Measurements from ENCODE around the gene FTL.

DNA sequence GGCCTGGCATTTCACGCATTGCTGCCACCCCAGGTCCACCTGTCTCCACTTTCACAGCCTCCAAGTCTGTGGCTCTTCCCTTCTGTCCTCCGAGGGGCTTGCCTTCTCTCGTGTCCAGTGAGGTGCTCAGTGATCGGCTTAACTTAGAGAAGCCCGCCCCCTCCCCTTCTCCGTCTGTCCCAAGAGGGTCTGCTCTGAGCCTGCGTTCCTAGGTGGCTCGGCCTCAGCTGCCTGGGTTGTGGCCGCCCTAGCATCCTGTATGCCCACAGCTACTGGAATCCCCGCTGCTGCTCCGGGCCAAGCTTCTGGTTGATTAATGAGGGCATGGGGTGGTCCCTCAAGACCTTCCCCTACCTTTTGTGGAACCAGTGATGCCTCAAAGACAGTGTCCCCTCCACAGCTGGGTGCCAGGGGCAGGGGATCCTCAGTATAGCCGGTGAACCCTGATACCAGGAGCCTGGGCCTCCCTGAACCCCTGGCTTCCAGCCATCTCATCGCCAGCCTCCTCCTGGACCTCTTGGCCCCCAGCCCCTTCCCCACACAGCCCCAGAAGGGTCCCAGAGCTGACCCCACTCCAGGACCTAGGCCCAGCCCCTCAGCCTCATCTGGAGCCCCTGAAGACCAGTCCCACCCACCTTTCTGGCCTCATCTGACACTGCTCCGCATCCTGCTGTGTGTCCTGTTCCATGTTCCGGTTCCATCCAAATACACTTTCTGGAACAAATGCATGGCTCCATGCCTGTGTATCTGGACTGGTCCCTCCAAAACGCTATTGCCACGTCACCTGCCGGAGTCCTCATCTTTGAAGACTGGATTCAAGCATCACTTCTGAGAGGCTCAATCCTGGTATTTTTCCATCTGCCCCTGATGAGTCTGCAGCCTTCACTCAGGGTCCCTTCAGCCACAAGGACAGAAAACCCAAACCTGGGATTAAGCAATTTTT lies 42.3 kb upstream of the FTL start:
- TF ChIP-seq, protein P1, sequence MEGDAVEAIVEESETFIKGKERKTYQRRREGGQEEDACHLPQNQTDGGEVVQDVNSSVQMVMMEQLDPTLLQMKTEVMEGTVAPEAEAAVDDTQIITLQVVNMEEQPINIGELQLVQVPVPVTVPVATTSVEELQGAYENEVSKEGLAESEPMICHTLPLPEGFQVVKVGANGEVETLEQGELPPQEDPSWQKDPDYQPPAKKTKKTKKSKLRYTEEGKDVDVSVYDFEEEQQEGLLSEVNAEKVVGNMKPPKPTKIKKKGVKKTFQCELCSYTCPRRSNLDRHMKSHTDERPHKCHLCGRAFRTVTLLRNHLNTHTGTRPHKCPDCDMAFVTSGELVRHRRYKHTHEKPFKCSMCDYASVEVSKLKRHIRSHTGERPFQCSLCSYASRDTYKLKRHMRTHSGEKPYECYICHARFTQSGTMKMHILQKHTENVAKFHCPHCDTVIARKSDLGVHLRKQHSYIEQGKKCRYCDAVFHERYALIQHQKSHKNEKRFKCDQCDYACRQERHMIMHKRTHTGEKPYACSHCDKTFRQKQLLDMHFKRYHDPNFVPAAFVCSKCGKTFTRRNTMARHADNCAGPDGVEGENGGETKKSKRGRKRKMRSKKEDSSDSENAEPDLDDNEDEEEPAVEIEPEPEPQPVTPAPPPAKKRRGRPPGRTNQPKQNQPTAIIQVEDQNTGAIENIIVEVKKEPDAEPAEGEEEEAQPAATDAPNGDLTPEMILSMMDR (conservative IDR thresholded peaks at IDR 0.05; ENCODE audit: low read length): no peak
- no peak for TF ChIP-seq EZH2phosphoT487 (IDR thresholded peaks at IDR 0.05; ENCODE audit: borderline replicate concordance, low read depth, low read length)
